K562 (cell line): ENCODE data around the gene RERG. TPM values are rescaled to one million over a fixed set of nuclear protein-coding genes. Genes with fewer than 3 reads are reported as not detected.

Source experiments
- ATAC-seq: fragments of 200-7000 bp; cut with Tn5 transposase; 3 replicates; pipeline ENCODE4 v1.9.1; 2020; ENCODE audit warnings: moderate library complexity
- BruUV-seq: library from RNA; stranded (reverse); fragments of 400-500 nt; replicated peaks from 2 replicates; lab custom pipeline; 2021; lab: Mats Ljungman, UMichigan
- CTCF ChIA-PET: fragments of 300-600 bp; formaldehyde crosslinking; extraction: SDS; loops from one replicate; lab custom pipeline; 2021; ENCODE audit warnings: low intra/inter-chr PET ratio; lab: Yijun Ruan, JAX
- POLR2A ChIA-PET: fragments of 300-600, 350-650 bp; sonication (Branson Sonifier 250); formaldehyde crosslinking; extraction: SDS; loops from one replicate; lab custom pipeline; 2021; ENCODE audit warnings: antibody characterized with exemption, inconsistent platforms; lab: Yijun Ruan, JAX
- DNase-seq, 4 experiments: peaks; one replicate each; pipeline versions ENCODE4 v3.0.0 to v3.0.0-alpha.2; 2011 to 2018; ENCODE audit warnings: low spot score in 3 of 4, mixed read lengths in 3 of 4; ENCODE audit errors: extremely low read depth in 1 of 4
- FAIRE-seq: peaks from 2 replicates; lab custom pipeline; 2011; peaks lifted over from hg19 to GRCh38; lab: Jason Lieb, UNC
- H2AFZ ChIP-seq: 2 replicates; pipeline ENCODE4 v1.6.0; 2011; ENCODE audit warnings: low read depth, low read length, control low read depth, inconsistent platforms
- H3K27ac ChIP-seq: fragments of 200-600 bp; 3 replicates; pipeline ENCODE4 v1.8.0; 2011; ENCODE audit warnings: low read depth, mild to moderate bottlenecking, control low read depth, inconsistent platforms, low read length, moderate library complexity, mixed read lengths; ENCODE audit errors: extremely low read depth
- H3K27me3 ChIP-seq, 2 experiments: fragments of 300-600 bp in 1 of 2; 2 replicates in 1 of 2; 3 replicates in 1 of 2; pipeline versions ENCODE4 v1.6.0 to v1.8.0; 2011; ENCODE audit warnings: inconsistent platforms in 2 of 2, low read length in 2 of 2, mild to moderate bottlenecking in 1 of 2, mixed read lengths in 1 of 2, moderate library complexity in 1 of 2; ENCODE audit not compliant: control insufficient read depth in 2 of 2, insufficient read depth in 2 of 2
- H3K36me3 ChIP-seq: fragments of 300-600 bp; 3 replicates; pipeline ENCODE4 v1.8.0; 2011; ENCODE audit warnings: mild to moderate bottlenecking, low read length, inconsistent platforms; ENCODE audit not compliant: control insufficient read depth, insufficient read depth
- H3K4me1 ChIP-seq, 2 experiments: fragments of 200-600 bp in 1 of 2; replicated peaks in 1 of 2; 2 replicates in 1 of 2; 3 replicates in 1 of 2; pipeline versions ENCODE4 v1.5.1 to v1.8.0; 2011; ENCODE audit warnings: inconsistent platforms in 2 of 2, low read length in 2 of 2, mild to moderate bottlenecking in 1 of 2, mixed read lengths in 1 of 2, moderate library complexity in 1 of 2; ENCODE audit not compliant: control insufficient read depth in 2 of 2, insufficient read depth in 2 of 2
- H3K4me2 ChIP-seq: 2 replicates; pipeline ENCODE4 v1.6.1; 2011; ENCODE audit warnings: low read length, control low read depth, inconsistent platforms, mixed read lengths; ENCODE audit not compliant: insufficient read depth
- H3K4me3 ChIP-seq: fragments of 200-600 bp; sonication (generic), shearing (Covaris generic); 2 replicates; pipeline ENCODE4 v1.5.1; 2016; ENCODE audit warnings: control low read depth, inconsistent platforms
- H3K79me2 ChIP-seq: fragments of 200-600 bp; 3 replicates; pipeline ENCODE4 v1.8.0; 2011; ENCODE audit warnings: low read length, inconsistent platforms; ENCODE audit not compliant: control insufficient read depth, insufficient read depth
- H3K9ac ChIP-seq, 2 experiments: 2 replicates each; pipeline versions ENCODE4 v1.6.0 to v1.6.1; 2011; ENCODE audit warnings: low read depth in 2 of 2, low read length in 2 of 2, control low read depth in 1 of 2, inconsistent platforms in 1 of 2, mild to moderate bottlenecking in 1 of 2, mixed read lengths in 1 of 2; ENCODE audit not compliant: insufficient read depth in 1 of 2
- H3K9me1 ChIP-seq: one replicate; pipeline ENCODE4 v1.6.0; 2011; ENCODE audit warnings: inconsistent platforms, mild to moderate bottlenecking, low read length, moderate library complexity; ENCODE audit not compliant: control insufficient read depth, insufficient read depth
- H3K9me3 ChIP-seq: replicated peaks from 2 replicates; pipeline ENCODE4 v1.5.1; 2011; ENCODE audit warnings: low read depth, low read length, inconsistent platforms; ENCODE audit not compliant: control insufficient read depth, insufficient read depth
- H4K20me1 ChIP-seq: replicated peaks from 2 replicates; pipeline ENCODE4 v1.6.1; 2011; ENCODE audit warnings: low read length, inconsistent platforms, mixed read lengths; ENCODE audit not compliant: control insufficient read depth, insufficient read depth
- ARID1B ChIP-seq: fragments of 450-650 bp; IDR thresholded peaks from 2 replicates; pipeline ENCODE4 v1.6.1; 2016; ENCODE audit warnings: antibody characterized with exemption, mild to moderate bottlenecking, inconsistent platforms
- EHMT2 ChIP-seq: fragments of 450-650 bp; IDR thresholded peaks from 2 replicates; pipeline ENCODE4 v1.6.1; 2018; ENCODE audit warnings: antibody characterized with exemption
- EWSR1 ChIP-seq: fragments of 450-650 bp; IDR thresholded peaks from 2 replicates; pipeline ENCODE4 v1.6.1; 2018; ENCODE audit warnings: borderline replicate concordance, mild to moderate bottlenecking, low read depth, moderate library complexity; ENCODE audit not compliant: partially characterized antibody
- FOXJ3 ChIP-seq: sonication (generic); formaldehyde crosslinking; IDR thresholded peaks from 2 replicates; pipeline ENCODE4 v1.4.0; 2020; ENCODE audit warnings: mild to moderate bottlenecking, missing genetic modification reagents
- IRF2 ChIP-seq: sonication (generic); formaldehyde crosslinking; IDR thresholded peaks from 2 replicates; pipeline ENCODE4 v1.8.1; 2022; ENCODE audit warnings: mild to moderate bottlenecking, missing genetic modification reagents
- MXI1 ChIP-seq: IDR thresholded peaks from 2 replicates; pipeline ENCODE4 v1.6.1; 2011; ENCODE audit warnings: low read depth, mild to moderate bottlenecking, improper control_type of control experiment, low read length
- NFE2L1 ChIP-seq: fragments of 450-650 bp; IDR thresholded peaks from 2 replicates; pipeline ENCODE4 v1.6.1; 2016; ENCODE audit warnings: missing genetic modification characterization, low read depth, mild to moderate bottlenecking, missing compliant biosample characterization, moderate library complexity, borderline replicate concordance
- OTX1 ChIP-seq: fragments of 450-650 bp; formaldehyde crosslinking; IDR thresholded peaks from 2 replicates; pipeline ENCODE4 v1.4.0; 2022; ENCODE audit warnings: mild to moderate bottlenecking
- ZNF12 ChIP-seq: sonication (generic); formaldehyde crosslinking; IDR thresholded peaks from 2 replicates; pipeline ENCODE4 v1.4.0; 2020; ENCODE audit warnings: mild to moderate bottlenecking, missing genetic modification reagents
- ZNF197 ChIP-seq: fragments of 200-800 bp; sonication (Bioruptor generic); IDR thresholded peaks from 2 replicates; pipeline ENCODE4 v1.6.1; 2016; ENCODE audit warnings: low read depth, missing genetic modification characterization, missing compliant biosample characterization
- ZNF586 ChIP-seq: fragments of 450-650 bp; formaldehyde crosslinking; conservative IDR thresholded peaks from 2 replicates; pipeline ENCODE4 v1.4.0; 2020; ENCODE audit warnings: mild to moderate bottlenecking, moderate library complexity
- WGBS: fragments of 100-300 bp; shearing (Covaris generic); methylation state at CpG from one replicate; pipeline ENCODE4 v1.1.6; 2016; ENCODE audit warnings: low coverage, mixed read lengths; ENCODE audit not compliant: insufficient coverage; ENCODE audit errors: missing lambda C conversion rate; 5-methylcytosine and 5-hydroxymethylcytosine counted together
- in situ Hi-C: fragments of 300-500 bp; cut with MboI; formaldehyde crosslinking; loops from 4 replicates; pipeline ENCODE4 v1.15.0; 2018; ENCODE audit warnings: inconsistent platforms, mixed read lengths
- intact Hi-C: fragments of 100-400 bp; cut with micrococcal nuclease; formaldehyde crosslinking; loops from 2 replicates; pipeline ENCODE4 v1.14.2; 2022
- polyA plus RNA-seq, 8 experiments: library from polyadenylated mRNA; depleted of rRNA in 4 of 8; stranded (reverse) in 5 of 8; unstranded in 3 of 8; fragments of >200 nt; fragmentation: Nextera tagmentation in 2 of 8; fragmentation: Illumina TruSeq in 1 of 8; extraction: Ambion mirVana in 2 of 8; extraction: Trizol in 1 of 8; gene quantifications; 2 replicates each; pipeline versions ENCODE4 v1.2.1 to v1.2.3, GENCODE V29; 2011 to 2014; ENCODE audit warnings: inconsistent platforms in 1 of 8, missing spikeins in 1 of 8
- total RNA-seq, 7 experiments: library from RNA; depleted of rRNA in 6 of 7; stranded (reverse); fragments of >200 nt in 6 of 7; fragmentation: Illumina TruSeq in 2 of 7; extraction: Trizol in 2 of 7; gene quantifications; 2 replicates each; pipeline versions ENCODE4 v1.2.1 to v1.2.3, GENCODE V29; 2011 to 2021; ENCODE audit warnings: low replicate concordance in 1 of 7
- TF ChIP-seq, protein P1 (sequence below), 3 experiments: fragments of 200-800 bp in 1 of 3; fragments of 250-450 bp in 1 of 3; fragments of 450-650 bp in 1 of 3; sonication (Bioruptor Pico) in 1 of 3; sonication (Bioruptor generic) in 1 of 3; formaldehyde crosslinking in 1 of 3; IDR thresholded peaks; 2 replicates each; pipeline versions ENCODE4 v1.6.1 to v1.8.0; 2016 to 2022; ENCODE audit warnings: mild to moderate bottlenecking in 2 of 3, missing genetic modification characterization in 2 of 3, missing compliant biosample characterization in 1 of 3, moderate library complexity in 1 of 3
- TF ChIP-seq, protein P2 (sequence below): fragments of 450-650 bp; IDR thresholded peaks from 2 replicates; pipeline ENCODE4 v1.6.1; 2016; ENCODE audit warnings: low read depth, mild to moderate bottlenecking, moderate library complexity
- TF ChIP-seq, protein P3 (sequence below): fragments of 450-650 bp; IDR thresholded peaks from 2 replicates; pipeline ENCODE4 v1.6.1; 2017; ENCODE audit warnings: antibody characterized with exemption, mild to moderate bottlenecking

Gene RERG
- total and polyA plus RNA-seq, 9 of the 15 experiments (the other 6 are each of a cell fraction or from before 2014, with no cell fraction given) = 2.2 to 7.3 (median 3.0) TPM

DNA sequence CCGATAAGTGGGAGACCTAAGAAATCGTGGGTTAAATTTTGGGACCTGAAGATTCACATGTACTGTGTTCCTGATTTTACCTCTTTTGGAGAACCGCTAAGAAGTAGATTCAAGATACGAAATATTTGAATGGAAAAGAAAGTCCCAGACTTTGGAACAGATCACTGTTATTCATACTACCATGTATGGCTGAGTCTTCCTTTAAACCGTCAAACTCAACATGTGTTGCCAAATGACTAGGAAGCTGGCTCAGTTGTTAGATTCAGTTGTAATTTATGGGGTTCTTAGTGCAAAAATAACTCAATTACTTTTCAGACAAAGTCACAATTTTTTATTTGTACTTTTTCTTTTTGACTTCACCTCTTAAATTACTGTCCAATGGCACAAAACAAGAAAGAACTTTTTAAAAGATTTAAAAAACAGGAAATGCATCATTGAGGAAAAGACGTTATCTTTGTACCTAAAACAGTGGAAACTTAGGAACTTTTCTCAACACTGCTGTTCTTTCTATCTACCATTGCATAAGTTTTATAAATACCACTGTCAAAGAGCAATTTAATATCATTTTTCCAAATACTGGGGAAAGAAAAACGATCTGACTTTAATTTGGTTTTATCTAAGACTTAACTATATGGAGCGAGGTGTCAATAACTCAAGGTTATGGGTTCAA lies 15.7 kb downstream of the RERG start:
- 0% methylated on average over 8 of the region's 8 CpGs for WGBS
- Histone ChIP-seq H3K36me3 (no peaks in the 10 kb centered on the region), H3K79me2 (no peaks in the 10 kb centered on the region), H3K9ac (no peak overlapping the region), H2AFZ (no peak overlapping the region), H3K9me3 (no peaks in the 10 kb centered on the region), H3K4me3 (no peak overlapping the region), H3K4me2 (no peak overlapping the region), H3K27ac (no peak overlapping the region), H4K20me1 (no peaks in the 10 kb centered on the region), H3K9me1 (no peaks in the 10 kb centered on the region), H3K27me3 (no peaks in the 10 kb centered on the region), H3K4me1 (no peaks in the 10 kb centered on the region)
- ChIA-PET CTCF (no interaction called here), POLR2A (interaction anchor here (0.6 kb wide), 1 partner anchor 72 kb away, joined by 3 read pairs; no protein-coding TSS in a partner anchor)
- BruUV-seq = no TSS peak
- no peak for ATAC-seq
- intact Hi-C loops = no loop called here
- DNase-seq = no peak
- in situ Hi-C loops = no loop called here
- FAIRE-seq = no peak
- TF ChIP-seq ZNF12 (CRISPR knock-in tag) = no peak
- TF ChIP-seq, protein P1, sequence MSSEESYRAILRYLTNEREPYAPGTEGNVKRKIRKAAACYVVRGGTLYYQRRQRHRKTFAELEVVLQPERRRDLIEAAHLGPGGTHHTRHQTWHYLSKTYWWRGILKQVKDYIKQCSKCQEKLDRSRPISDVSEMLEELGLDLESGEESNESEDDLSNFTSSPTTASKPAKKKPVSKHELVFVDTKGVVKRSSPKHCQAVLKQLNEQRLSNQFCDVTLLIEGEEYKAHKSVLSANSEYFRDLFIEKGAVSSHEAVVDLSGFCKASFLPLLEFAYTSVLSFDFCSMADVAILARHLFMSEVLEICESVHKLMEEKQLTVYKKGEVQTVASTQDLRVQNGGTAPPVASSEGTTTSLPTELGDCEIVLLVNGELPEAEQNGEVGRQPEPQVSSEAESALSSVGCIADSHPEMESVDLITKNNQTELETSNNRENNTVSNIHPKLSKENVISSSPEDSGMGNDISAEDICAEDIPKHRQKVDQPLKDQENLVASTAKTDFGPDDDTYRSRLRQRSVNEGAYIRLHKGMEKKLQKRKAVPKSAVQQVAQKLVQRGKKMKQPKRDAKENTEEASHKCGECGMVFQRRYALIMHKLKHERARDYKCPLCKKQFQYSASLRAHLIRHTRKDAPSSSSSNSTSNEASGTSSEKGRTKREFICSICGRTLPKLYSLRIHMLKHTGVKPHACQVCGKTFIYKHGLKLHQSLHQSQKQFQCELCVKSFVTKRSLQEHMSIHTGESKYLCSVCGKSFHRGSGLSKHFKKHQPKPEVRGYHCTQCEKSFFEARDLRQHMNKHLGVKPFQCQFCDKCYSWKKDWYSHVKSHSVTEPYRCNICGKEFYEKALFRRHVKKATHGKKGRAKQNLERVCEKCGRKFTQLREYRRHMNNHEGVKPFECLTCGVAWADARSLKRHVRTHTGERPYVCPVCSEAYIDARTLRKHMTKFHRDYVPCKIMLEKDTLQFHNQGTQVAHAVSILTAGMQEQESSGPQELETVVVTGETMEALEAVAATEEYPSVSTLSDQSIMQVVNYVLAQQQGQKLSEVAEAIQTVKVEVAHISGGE (CRISPR knock-in tag; IDR thresholded peaks at IDR 0.05) = no peak
- TF ChIP-seq, protein P2, sequence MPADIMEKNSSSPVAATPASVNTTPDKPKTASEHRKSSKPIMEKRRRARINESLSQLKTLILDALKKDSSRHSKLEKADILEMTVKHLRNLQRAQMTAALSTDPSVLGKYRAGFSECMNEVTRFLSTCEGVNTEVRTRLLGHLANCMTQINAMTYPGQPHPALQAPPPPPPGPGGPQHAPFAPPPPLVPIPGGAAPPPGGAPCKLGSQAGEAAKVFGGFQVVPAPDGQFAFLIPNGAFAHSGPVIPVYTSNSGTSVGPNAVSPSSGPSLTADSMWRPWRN = no peak
- TF ChIP-seq EHMT2 = no peak
- TF ChIP-seq, protein P3, sequence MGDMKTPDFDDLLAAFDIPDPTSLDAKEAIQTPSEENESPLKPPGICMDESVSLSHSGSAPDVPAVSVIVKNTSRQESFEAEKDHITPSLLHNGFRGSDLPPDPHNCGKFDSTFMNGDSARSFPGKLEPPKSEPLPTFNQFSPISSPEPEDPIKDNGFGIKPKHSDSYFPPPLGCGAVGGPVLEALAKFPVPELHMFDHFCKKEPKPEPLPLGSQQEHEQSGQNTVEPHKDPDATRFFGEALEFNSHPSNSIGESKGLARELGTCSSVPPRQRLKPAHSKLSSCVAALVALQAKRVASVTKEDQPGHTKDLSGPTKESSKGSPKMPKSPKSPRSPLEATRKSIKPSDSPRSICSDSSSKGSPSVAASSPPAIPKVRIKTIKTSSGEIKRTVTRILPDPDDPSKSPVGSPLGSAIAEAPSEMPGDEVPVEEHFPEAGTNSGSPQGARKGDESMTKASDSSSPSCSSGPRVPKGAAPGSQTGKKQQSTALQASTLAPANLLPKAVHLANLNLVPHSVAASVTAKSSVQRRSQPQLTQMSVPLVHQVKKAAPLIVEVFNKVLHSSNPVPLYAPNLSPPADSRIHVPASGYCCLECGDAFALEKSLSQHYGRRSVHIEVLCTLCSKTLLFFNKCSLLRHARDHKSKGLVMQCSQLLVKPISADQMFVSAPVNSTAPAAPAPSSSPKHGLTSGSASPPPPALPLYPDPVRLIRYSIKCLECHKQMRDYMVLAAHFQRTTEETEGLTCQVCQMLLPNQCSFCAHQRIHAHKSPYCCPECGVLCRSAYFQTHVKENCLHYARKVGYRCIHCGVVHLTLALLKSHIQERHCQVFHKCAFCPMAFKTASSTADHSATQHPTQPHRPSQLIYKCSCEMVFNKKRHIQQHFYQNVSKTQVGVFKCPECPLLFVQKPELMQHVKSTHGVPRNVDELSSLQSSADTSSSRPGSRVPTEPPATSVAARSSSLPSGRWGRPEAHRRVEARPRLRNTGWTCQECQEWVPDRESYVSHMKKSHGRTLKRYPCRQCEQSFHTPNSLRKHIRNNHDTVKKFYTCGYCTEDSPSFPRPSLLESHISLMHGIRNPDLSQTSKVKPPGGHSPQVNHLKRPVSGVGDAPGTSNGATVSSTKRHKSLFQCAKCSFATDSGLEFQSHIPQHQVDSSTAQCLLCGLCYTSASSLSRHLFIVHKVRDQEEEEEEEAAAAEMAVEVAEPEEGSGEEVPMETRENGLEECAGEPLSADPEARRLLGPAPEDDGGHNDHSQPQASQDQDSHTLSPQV = no peak
- no peak for TF ChIP-seq EWSR1
- TF ChIP-seq ZNF586 = no peak
- TF ChIP-seq NFE2L1 = no peak
- no peak for TF ChIP-seq IRF2 (CRISPR knock-in tag)
- TF ChIP-seq ARID1B = no peak
- no peak for TF ChIP-seq ZNF197 (CRISPR knock-in tag)
- no peak for TF ChIP-seq MXI1
- TF ChIP-seq OTX1 (CRISPR knock-in tag) = no peak
- no peak for TF ChIP-seq FOXJ3 (CRISPR knock-in tag)
